A673 (cell line): Measurements from ENCODE around the gene KIAA1549. TPM values are rescaled to one million over a fixed set of nuclear protein-coding genes. Genes with fewer than 3 reads are reported as not detected.
"Not testable (repeated sequence)": the region's sequence is repeated elsewhere in the genome, so short reads cannot be mapped to it uniquely, and the experiment has no call there.

Experiments
- BruUV-seq: library from RNA; stranded (reverse); fragments of 400-500 nt; replicated peaks from 2 replicates; lab custom pipeline; 2021; lab: Mats Ljungman, UMichigan
- CTCF ChIA-PET: fragments of 300-600 bp; sonication (Branson Sonifier 250); formaldehyde crosslinking; loops from one replicate; lab custom pipeline; 2022; ENCODE audit warnings: antibody characterized with exemption; lab: Charles Lee
- POLR2A ChIA-PET: fragments of 300-600 bp; sonication (Branson Sonifier 250); formaldehyde crosslinking; loops from one replicate; lab custom pipeline; 2022; ENCODE audit warnings: antibody characterized with exemption; ENCODE audit not compliant: low non-redundant PET; lab: Charles Lee
- DNase-seq: peaks from one replicate; pipeline ENCODE4 v3.0.0-alpha.2; 2015; ENCODE audit warnings: low spot score
- H3K27ac ChIP-seq: fragments of 200-600 bp; sonication (generic); 2 replicates; pipeline ENCODE4 v1.5.1; 2016; ENCODE audit warnings: mixed run types, low read depth, mild to moderate bottlenecking, mixed read lengths, antibody characterized with exemption, low read length; ENCODE audit not compliant: poor library complexity, severe bottlenecking
- H3K27me3 ChIP-seq: fragments of 200-600 bp; sonication (generic); replicated peaks from 2 replicates; pipeline ENCODE4 v1.6.1; 2017; ENCODE audit warnings: mixed run types, low read depth, mild to moderate bottlenecking, mixed read lengths, antibody characterized with exemption, low read length; ENCODE audit not compliant: insufficient read depth, poor library complexity
- H3K36me3 ChIP-seq: fragments of 200-600 bp; sonication (generic); 2 replicates; pipeline ENCODE4 v1.6.1; 2016; ENCODE audit warnings: mixed run types, mild to moderate bottlenecking, mixed read lengths, antibody characterized with exemption, low read length; ENCODE audit not compliant: insufficient read depth, poor library complexity, severe bottlenecking
- H3K4me1 ChIP-seq: fragments of 200-600 bp; sonication (generic); 2 replicates; pipeline ENCODE4 v1.6.1; 2017; ENCODE audit warnings: mixed run types, mild to moderate bottlenecking, mixed read lengths, antibody characterized with exemption, low read length; ENCODE audit not compliant: insufficient read depth, poor library complexity, severe bottlenecking
- H3K4me3 ChIP-seq: fragments of 200-600 bp; sonication (generic); 2 replicates; pipeline ENCODE4 v1.5.1; 2016; ENCODE audit warnings: low read depth, mixed run types, mild to moderate bottlenecking, mixed read lengths, low read length; ENCODE audit not compliant: poor library complexity, severe bottlenecking
- H3K9me3 ChIP-seq: fragments of 200-600 bp; sonication (generic); 2 replicates; pipeline ENCODE4 v1.6.1; 2016; ENCODE audit warnings: mixed run types, low read depth, mild to moderate bottlenecking, mixed read lengths, antibody characterized with exemption, low read length; ENCODE audit not compliant: poor library complexity, severe bottlenecking
- EZH2 ChIP-seq: fragments of 200-600 bp; sonication (generic); IDR thresholded peaks from 2 replicates; pipeline ENCODE4 v1.6.1; 2017; ENCODE audit warnings: borderline replicate concordance, low read depth, mild to moderate bottlenecking, mixed read lengths, antibody characterized with exemption, low read length; ENCODE audit not compliant: poor library complexity, severe bottlenecking
- intact Hi-C: fragments of 100-400 bp; cut with micrococcal nuclease; formaldehyde crosslinking; loops from one replicate; pipeline ENCODE4 v1.10.0; 2022; ENCODE audit not compliant: unreplicated experiment
- total RNA-seq: library from RNA; stranded (reverse); gene quantifications from 2 replicates; pipeline ENCODE4 v1.2.3, GENCODE V29; 2021
- TF ChIP-seq, protein P1 (sequence below): fragments of 300-800, 200-600 bp; sonication (generic); conservative IDR thresholded peaks from 2 replicates; pipeline ENCODE4 v1.5.1; 2017; ENCODE audit warnings: low read depth, mild to moderate bottlenecking, antibody characterized with exemption, low read length, moderate library complexity, mixed read lengths

KIAA1549 gene
- total RNA-seq, 1 experiment from 2014 or later, result 2.5 TPM

DNA sequence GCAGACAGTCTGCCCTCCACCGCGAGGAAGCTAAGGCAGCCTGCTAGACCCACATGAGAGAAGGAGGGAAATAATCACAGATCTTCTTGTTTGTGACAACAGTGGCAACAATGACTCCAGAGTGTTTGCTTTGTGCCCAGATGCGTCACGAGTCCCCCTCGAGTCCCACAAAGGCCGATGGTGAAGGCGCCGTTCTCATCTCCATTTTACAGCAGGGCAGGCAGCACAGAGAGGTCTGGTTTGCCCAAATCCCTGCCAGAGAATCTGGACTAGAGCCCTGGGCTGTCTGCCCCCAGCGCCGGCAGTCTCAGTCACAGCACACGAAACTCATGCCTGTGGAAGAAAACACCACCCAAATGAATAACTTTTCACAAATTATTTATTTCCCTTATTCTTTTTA is 38.1 kb downstream of the KIAA1549 start:
- Histone ChIP-seq H3K27me3 (no peaks in the 10 kb centered on the region), H3K27ac (no peak overlapping the region), H3K4me3 (no peak overlapping the region), H3K4me1 (no peaks in the 10 kb centered on the region), H3K9me3 (no peaks in the 10 kb centered on the region), H3K36me3 (no peaks in the 10 kb centered on the region)
- BruUV-seq, result no TSS peak
- TF ChIP-seq, protein P1, sequence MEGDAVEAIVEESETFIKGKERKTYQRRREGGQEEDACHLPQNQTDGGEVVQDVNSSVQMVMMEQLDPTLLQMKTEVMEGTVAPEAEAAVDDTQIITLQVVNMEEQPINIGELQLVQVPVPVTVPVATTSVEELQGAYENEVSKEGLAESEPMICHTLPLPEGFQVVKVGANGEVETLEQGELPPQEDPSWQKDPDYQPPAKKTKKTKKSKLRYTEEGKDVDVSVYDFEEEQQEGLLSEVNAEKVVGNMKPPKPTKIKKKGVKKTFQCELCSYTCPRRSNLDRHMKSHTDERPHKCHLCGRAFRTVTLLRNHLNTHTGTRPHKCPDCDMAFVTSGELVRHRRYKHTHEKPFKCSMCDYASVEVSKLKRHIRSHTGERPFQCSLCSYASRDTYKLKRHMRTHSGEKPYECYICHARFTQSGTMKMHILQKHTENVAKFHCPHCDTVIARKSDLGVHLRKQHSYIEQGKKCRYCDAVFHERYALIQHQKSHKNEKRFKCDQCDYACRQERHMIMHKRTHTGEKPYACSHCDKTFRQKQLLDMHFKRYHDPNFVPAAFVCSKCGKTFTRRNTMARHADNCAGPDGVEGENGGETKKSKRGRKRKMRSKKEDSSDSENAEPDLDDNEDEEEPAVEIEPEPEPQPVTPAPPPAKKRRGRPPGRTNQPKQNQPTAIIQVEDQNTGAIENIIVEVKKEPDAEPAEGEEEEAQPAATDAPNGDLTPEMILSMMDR, result no peak
- no peak for TF ChIP-seq EZH2
- ChIA-PET POLR2A (interaction anchor here (0.6 kb wide), 1 partner anchor 61 kb away, joined by 3 read pairs; no protein-coding TSS in a partner anchor), CTCF (no interaction called here)
- intact Hi-C loops, result no loop called here
- DNase-seq, result no peak

DNA sequence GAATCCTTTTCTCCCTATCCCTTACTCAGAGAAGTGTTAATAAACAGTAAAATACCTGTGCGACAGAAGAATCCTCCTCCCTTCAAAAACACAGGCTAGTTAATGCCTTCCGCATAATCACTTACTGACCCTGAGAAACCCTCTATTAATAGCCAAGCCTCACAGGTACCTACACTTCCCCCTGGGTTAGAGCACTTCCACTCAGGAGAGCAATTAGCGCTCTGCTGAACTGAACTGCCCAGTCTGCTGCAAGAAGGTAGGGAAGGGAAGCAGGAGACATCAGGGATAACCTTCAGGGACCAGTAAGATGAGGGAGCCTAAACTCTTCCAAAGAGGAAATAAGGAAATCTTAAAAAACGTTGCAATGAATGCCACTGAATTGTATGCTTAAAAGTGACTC is 39.6 kb downstream of the KIAA1549 start:
- Histone ChIP-seq H3K27me3 (no peaks in the 10 kb centered on the region), H3K9me3 (no peaks in the 10 kb centered on the region), H3K4me1 (no peaks in the 10 kb centered on the region), H3K4me3 (no peak overlapping the region), H3K27ac (no peak overlapping the region), H3K36me3 (no peaks in the 10 kb centered on the region)
- POLR2A ChIA-PET, result no interaction called here
- DNase-seq, result no peak
- BruUV-seq, result no TSS peak
- intact Hi-C loops, result no loop called here
- CTCF ChIA-PET, result no interaction called here
- no peak for TF ChIP-seq EZH2
- TF ChIP-seq, protein P1, result no peak

DNA sequence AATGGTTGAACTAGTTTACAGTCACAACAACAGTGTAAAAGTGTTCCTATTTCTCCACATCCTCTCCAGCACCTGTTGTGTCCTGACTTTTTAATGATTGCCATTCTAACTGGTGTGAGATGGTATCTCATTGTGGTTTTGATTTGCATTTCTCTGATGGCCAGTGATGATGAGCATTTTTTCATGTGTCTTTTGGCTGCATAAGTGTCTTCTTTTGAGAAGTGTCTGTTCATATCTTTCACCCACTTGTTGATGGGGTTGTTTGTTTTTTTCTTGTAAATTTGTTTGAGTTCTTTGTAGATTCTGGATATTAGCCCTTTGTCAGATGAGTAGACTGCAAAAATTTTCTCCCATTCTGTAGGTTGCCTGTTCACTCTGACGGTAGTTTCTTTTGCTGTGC is 40.6 kb downstream of the KIAA1549 start:
- not testable (repeated sequence) for BruUV-seq, H3K4me1 ChIP-seq, DNase-seq

DNA sequence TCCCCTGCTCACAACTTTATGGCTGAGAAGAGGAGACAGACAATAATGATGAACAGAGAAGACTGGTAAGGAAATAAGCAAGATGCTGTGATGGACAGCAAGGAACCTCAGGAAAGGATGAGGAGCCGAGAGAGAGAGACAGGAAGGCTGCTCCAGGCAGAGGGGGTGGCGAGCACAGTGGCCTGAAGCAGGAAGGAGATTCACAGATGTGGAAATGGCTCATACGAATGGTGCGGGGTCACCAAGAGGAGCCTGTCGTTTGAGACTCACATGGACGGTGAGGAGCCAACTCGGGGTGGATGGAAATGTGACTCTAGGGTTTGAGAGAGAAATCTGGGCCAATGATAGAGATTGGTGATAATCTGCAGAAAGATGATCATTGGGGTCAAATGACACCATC is 43.7 kb downstream of the KIAA1549 start:
- CTCF ChIA-PET, result no interaction called here
- H3K27ac ChIP-seq, result no peak overlapping the region

More for the DNA sequence above, 40.6 kb downstream of the KIAA1549 start:
- H3K9me3 ChIP-seq, POLR2A ChIA-PET, intact Hi-C loops, CTCF ChIA-PET, H3K36me3 ChIP-seq, H3K4me3 ChIP-seq, H3K27me3 ChIP-seq, H3K27ac ChIP-seq: not testable (repeated sequence)

More for the DNA sequence above, 43.7 kb downstream of the KIAA1549 start:
- TF ChIP-seq, protein P1, result no peak
- no peak for TF ChIP-seq EZH2
- no peak overlapping the region for H3K4me3 ChIP-seq
- peaks cover 10% of the 10 kb centered on the region for H3K4me1 ChIP-seq
- H3K36me3 ChIP-seq, result no peaks in the 10 kb centered on the region
- no peaks in the 10 kb centered on the region for H3K27me3 ChIP-seq
- no TSS peak for BruUV-seq
- POLR2A ChIA-PET, result no interaction called here
- intact Hi-C loops, result no loop called here
- DNase-seq, result no peak
- no peaks in the 10 kb centered on the region for H3K9me3 ChIP-seq
